ENCODE measurements around the gene POGLUT3. TPM values are rescaled to one million over a fixed set of nuclear protein-coding genes. Genes with fewer than 3 reads are reported as not detected.
A peak's percentile ranks its signal among the peaks of the same experiment; 100 is the strongest.

POGLUT3 gene
- total RNA-seq, 1 donor, result 5.6 TPM

DNA sequence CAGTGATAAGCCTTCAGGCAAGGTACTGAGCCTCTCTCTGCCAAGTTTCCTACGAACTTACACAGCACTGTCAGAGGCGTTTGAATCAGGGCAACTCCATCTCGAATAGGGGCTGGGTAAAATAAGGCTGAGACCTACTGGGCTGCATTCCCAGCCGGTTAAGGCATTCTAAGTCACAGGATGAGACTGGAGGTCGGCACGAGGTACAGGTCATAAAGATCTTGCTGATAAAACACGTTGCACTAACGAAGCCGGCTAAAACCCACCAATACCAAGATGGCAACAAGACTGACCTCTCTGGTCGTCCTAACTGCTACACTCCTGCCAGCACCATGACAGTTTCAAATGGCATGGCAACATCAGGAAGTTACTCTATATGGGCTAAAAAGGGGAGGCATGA is 20.4 kb upstream of the POGLUT3 start:
- Histone ChIP-seq H3K4me1 (ENCODE audit: insufficient read depth, low read length) (no peaks in the 10 kb centered on the region), H3K9me3 (ENCODE audit: low read depth, low read length) (no peaks in the 10 kb centered on the region), H3K27me3 (ENCODE audit: insufficient read depth, low read length) (no peaks in the 10 kb centered on the region), H3K4me3 (ENCODE audit: low read length) (no peak overlapping the region)

DNA sequence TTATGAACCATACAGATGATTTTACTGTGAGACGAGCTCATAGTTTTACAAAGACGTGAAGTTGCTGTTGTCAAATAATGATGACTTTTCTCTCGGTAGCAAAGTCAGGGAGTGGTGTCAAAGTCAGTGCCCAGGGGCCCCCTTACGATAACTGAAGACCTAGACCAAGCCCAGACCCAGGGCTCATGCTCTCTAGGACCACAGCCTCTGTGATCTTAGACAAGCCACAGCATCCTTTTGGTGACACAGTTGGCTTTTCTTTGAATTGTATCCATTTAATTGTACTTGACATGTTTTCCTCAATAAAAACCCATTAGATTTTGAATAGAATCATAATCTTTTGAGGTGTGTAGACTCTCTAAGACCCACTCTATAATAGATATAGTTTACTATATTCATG is 17.9 kb upstream of the POGLUT3 start:
- Histone ChIP-seq H3K4me1 (ENCODE audit: insufficient read depth, low read length) (no peaks in the 10 kb centered on the region), H3K9me3 (ENCODE audit: low read depth, low read length) (no peaks in the 10 kb centered on the region), H3K27me3 (ENCODE audit: insufficient read depth, low read length) (no peaks in the 10 kb centered on the region), H3K4me3 (ENCODE audit: low read length) (no peak overlapping the region)

DNA sequence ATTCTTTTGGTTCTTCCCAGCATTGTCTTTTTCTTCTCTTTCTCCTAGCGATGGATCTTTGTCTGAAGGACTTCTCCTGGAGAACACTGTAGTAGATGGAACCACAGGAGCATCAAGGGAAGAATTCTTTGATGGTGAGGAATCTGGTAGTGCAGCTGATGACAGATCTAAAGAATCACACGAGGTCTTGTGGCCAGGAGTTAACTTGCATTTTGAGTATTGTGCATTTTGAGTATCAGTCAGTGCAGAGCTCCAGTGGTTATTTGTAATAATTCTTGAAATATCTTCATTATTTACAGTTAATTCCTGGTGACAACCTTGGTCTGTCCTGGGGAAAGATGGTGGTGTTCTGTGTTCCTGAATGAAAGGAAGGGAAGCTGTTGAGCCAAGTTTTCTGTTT is 14.5 kb upstream of the POGLUT3 start:
- H3K27me3 ChIP-seq (ENCODE audit: insufficient read depth, low read length), result no peaks in the 10 kb centered on the region
- H3K4me1 ChIP-seq (ENCODE audit: insufficient read depth, low read length), result no peaks in the 10 kb centered on the region
- no peak overlapping the region for H3K4me3 ChIP-seq (ENCODE audit: low read length)
- H3K9me3 ChIP-seq (ENCODE audit: low read depth, low read length), result no peaks in the 10 kb centered on the region

DNA sequence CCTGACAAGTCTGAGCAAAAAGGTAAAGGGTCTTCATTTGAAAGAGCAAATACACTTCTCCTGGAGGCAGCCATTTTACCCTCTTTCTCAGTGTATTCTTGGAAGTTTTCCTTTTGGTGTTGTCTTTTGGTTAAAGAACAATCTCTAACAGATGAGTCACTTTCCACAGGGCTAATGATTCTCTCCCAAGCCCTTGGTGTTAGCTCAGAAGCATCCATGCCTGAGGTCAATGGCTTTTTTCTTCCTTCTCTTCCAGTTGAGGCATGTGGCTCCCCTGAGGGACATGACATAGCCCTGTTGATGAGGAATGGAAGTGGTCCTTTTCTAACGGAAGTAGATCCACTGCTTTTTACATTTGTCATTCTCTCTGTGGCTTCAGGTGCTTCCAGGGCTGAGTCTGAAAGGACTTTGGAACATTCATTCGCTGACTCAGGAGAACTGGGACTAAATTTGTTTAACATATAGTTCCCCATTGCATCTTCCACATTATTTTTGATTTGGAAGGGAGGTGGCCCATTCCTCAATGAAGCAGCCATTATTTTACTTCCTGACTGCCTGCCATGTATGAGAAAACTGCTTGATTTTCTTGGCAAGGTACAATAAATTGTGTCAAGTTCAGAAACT is 13.8 kb upstream of the POGLUT3 start:
- H3K27me3 ChIP-seq (ENCODE audit: insufficient read depth, low read length), result no peaks in the 10 kb centered on the region
- H3K4me3 ChIP-seq (ENCODE audit: low read length), result no peak overlapping the region
- no peaks in the 10 kb centered on the region for H3K4me1 ChIP-seq (ENCODE audit: insufficient read depth, low read length)
- no peaks in the 10 kb centered on the region for H3K9me3 ChIP-seq (ENCODE audit: low read depth, low read length)

DNA sequence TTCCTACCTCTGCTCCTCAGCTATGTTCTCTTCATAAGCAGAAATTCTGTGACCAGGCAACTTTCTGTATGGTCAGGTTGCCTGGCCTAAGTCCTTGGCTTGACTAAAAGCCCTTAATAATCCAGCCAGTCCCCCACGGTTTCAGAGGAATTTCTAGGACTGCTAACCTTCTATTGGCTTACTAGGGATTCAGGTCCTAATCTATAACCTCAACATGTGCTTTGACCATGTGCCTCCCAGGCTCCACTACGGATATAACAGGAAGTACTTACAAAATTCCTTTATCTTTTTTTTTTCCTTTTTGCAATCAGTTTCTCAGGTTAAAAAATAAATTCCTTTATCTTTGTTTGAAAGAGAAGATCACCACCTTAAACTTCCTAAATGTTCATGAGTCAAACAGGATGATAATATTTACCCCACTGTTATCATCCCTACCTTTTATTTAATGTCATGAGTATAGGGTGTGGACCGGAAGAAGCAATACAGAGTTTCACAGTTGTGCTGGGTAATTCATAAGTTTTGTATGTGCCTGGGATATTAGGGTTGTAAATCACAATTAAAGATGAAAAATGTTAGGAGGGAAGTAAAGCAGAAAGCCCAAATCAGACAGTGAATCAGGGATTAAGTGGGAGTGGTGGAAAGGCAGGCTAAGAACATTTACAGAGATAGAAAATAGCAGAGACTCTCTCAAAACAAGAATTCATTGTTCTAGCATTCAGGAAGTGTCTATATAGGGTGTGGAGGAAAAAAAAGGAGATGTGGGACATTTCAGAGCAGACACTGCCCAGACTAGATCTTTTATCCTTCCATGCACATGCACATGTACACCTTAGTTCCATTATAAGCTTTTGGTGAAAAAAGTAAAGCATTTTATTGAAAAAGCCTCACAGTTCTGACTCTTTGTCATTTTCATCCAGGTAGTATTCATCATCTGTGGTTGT is 10.7 kb upstream of the POGLUT3 start:
- Histone ChIP-seq H3K4me3 (ENCODE audit: low read length) (no peak overlapping the region), H3K27me3 (ENCODE audit: insufficient read depth, low read length) (no peaks in the 10 kb centered on the region), H3K9me3 (ENCODE audit: low read depth, low read length) (no peaks in the 10 kb centered on the region), H3K4me1 (ENCODE audit: insufficient read depth, low read length) (no peaks in the 10 kb centered on the region)

DNA sequence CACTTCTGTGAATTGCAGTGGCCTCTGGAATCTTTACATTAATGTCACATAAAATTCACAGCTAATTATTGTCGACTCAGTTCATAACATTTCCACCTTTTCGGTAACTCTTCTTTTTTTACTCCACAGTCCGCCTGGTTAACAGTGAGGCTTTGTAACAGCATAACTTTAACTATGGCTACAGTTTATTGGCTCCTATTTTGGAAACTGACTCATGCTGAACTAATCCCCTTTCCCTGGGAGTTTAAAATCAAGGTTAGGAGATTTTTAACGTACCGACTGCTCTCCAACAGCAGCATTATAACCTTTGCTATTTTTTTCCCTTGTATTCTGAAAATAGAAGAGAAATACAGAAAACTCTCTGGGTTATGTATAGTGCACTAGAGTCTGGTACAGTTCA is 3.2 kb upstream of the POGLUT3 start:
- Histone ChIP-seq H3K4me1 (ENCODE audit: insufficient read depth, low read length) (peaks cover 16% of the 10 kb centered on the region), H3K9me3 (ENCODE audit: low read depth, low read length) (no peaks in the 10 kb centered on the region), H3K4me3 (ENCODE audit: low read length) (no peak overlapping the region), H3K27me3 (ENCODE audit: insufficient read depth, low read length) (no peaks in the 10 kb centered on the region)

DNA sequence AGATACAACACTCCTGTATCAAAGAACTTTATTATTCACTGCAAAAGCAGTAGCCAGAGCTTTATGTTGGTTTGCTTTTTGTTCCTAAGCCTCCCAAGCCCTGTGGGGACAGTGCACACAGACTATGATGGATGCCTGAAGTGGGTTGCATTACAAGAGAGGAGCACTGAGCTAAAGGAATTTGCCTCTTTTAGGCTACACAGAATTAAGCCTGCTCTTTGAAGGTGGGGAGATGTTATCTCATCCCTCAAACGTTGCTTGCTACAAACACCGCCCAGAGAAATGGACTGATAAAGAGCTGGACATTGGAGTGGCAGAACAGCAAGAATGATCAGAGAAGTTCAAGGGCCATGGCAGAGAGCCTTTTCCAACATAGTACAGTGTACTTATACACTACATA is 2.5 kb upstream of the POGLUT3 start:
- H3K4me1 ChIP-seq (ENCODE audit: insufficient read depth, low read length), result peaks cover 16% of the 10 kb centered on the region
- no peak overlapping the region for H3K4me3 ChIP-seq (ENCODE audit: low read length)
- no peaks in the 10 kb centered on the region for H3K27me3 ChIP-seq (ENCODE audit: insufficient read depth, low read length)
- no peaks in the 10 kb centered on the region for H3K9me3 ChIP-seq (ENCODE audit: low read depth, low read length)

DNA sequence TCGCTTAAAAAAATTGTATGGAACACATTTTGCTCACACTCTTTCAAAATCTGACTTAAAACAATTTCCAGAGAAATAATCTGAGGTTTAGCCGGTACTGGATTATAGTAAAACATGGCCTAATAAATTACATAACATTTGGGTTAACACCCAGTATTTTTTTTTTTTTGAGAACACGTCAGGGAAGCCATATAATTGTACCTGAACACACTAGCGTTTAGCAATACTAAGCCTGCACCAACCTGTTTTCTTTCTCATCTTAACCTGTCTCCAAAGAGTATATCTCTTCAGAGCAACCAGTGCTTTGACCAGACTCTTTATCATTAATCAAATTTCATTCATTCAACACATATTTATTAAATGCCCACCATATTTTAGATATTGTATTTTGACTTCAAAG is 2.0 kb upstream of the POGLUT3 start:
- Histone ChIP-seq H3K27me3 (ENCODE audit: insufficient read depth, low read length) (no peaks in the 10 kb centered on the region), H3K4me3 (ENCODE audit: low read length) (no peak overlapping the region), H3K4me1 (ENCODE audit: insufficient read depth, low read length) (peaks cover 16% of the 10 kb centered on the region), H3K9me3 (ENCODE audit: low read depth, low read length) (no peaks in the 10 kb centered on the region)

DNA sequence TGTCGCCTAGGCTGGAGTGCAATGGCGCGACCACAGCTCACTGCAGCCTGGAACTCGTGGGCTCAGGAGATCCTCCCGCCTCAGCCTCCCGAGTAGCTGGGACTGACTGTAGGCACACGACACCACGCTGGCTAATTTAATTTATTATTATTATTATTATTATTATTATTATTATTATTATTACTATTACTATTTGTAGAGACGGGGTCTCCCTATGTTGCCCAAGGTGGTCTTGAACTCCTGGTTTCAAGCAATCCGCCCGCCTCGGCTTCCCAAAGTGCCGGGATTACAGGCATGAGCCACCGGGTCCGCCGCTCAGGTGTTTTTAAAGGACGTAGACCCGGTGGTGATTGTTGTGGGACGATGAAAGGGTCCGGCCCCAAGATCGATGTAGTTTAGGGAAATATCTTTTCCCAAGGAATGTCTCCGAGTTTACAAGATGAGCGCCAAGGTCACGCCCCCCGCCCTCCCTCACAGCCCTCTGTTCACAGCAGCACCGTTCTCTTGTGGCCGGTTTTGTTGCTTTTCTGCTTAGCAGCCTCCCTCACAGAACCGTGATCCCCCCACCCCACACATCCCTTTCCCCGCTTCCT is 728 bp upstream of the POGLUT3 start:
- H3K27me3 ChIP-seq (ENCODE audit: insufficient read depth, low read length), result no peaks in the 10 kb centered on the region
- peak overlapping the region; percentile 68 for H3K4me3 ChIP-seq (ENCODE audit: low read length)
- H3K9me3 ChIP-seq (ENCODE audit: low read depth, low read length), result no peaks in the 10 kb centered on the region
- peaks cover 16% of the 10 kb centered on the region for H3K4me1 ChIP-seq (ENCODE audit: insufficient read depth, low read length)

DNA sequence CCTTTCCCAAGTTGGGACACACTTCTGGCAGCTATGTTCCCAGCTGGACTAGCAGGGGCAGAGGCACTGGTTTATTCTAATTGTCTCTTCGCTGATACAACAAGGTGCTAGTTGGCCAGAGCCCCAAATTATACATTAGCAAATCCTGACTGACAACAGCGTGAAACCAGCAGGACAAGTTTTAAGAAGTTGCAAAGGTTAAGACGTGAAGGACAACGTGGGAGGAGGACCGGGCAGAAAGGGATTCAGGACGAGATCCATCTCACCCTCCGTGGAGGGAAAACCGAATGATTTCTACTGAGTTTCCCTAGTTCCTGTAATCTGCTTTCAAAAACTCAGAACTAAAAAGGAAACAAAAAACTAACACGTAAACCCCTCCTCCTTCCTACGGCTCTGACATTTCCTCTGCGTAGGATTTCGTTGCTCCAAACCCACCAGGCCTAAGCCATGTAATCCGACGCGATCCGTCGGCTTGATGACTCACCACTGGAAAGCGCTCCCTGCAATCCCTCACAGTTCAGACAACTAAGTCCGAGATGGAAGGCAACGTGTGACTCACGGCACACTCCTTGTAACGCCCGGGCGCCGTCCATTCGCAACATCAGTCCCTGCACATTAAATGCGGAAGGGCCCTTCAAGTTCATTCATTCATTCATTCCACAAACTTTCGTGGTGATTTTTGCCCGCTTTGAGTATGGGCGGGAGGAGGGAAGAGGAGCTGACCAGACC is 703 bp downstream of the POGLUT3 start:
- peak overlapping the region; percentile 68 for H3K4me3 ChIP-seq (ENCODE audit: low read length)
- H3K4me1 ChIP-seq (ENCODE audit: insufficient read depth, low read length), result peaks cover 16% of the 10 kb centered on the region
- no peaks in the 10 kb centered on the region for H3K9me3 ChIP-seq (ENCODE audit: low read depth, low read length)
- H3K27me3 ChIP-seq (ENCODE audit: insufficient read depth, low read length), result no peaks in the 10 kb centered on the region

DNA sequence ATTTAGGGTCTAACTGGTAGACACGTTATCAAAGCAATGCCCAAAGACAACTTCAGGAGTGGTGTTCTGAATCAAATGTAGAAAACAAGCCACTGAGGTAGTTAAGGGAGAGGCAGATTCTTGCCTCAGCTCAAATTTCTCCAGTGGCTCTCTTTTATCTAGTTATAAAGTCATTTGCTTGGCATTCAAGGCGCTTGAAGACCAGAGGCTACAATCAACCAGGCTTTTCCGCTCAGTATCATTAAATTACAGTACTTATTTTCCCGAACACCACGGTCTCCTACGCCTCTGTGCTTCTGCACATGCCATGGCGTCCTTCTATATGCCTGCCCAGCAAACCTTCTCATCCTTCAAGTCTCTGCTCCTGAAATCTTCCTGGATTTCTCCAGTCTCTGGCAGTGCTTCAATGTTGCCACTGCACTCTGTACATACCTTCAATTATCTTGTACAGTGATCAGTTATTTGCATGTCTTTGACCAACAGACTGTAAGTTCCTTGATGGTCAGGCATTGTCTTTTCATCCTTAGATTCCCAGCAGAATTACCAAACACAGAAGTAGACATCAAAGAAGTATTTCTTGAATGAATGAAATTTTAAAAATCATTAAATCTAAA is 1.4 kb downstream of the POGLUT3 start:
- Histone ChIP-seq H3K4me3 (ENCODE audit: low read length) (no peak overlapping the region), H3K9me3 (ENCODE audit: low read depth, low read length) (no peaks in the 10 kb centered on the region), H3K4me1 (ENCODE audit: insufficient read depth, low read length) (peaks cover 16% of the 10 kb centered on the region), H3K27me3 (ENCODE audit: insufficient read depth, low read length) (no peaks in the 10 kb centered on the region)

DNA sequence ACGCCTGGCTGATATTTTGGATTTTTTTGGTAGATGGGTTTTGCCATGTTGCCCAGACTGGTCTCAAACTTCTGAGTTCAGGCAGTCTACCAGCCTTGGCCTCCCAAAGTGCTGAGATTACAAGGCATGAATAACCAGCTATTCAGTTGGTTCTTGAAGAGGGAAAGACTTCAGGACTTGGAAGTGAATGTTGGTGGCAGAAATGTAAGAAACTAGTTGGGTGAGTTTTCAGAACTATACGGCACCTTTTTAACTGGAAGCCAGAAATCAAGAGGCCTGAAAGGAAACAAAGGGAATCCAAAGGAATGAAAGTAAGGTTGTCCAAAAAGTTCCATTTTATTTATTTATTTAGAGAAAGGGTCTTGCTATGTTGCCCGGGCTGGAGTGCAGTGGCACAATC is 2.9 kb downstream of the POGLUT3 start:
- Histone ChIP-seq H3K9me3 (ENCODE audit: low read depth, low read length) (no peaks in the 10 kb centered on the region), H3K4me1 (ENCODE audit: insufficient read depth, low read length) (peaks cover 16% of the 10 kb centered on the region), H3K4me3 (ENCODE audit: low read length) (no peak overlapping the region), H3K27me3 (ENCODE audit: insufficient read depth, low read length) (no peaks in the 10 kb centered on the region)

DNA sequence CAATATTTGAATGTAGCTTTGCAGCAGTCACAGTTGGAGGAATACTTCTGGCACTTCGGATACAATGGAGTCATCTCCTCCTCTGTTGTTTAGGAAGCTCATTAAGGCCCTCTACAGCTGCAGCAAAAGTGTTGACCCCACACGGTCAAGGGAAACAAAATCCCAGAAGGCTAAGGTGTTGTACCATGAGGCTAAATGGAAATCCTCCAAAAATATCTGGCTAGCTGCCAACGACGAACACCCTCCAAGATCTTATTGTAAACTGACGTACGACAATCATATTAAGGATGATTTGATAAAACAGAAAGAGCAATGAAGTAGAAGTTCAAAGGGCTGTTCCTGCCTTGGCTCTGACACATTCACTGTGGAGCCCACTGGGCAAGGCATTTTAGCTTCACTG is 4.0 kb downstream of the POGLUT3 start:
- Histone ChIP-seq H3K4me1 (ENCODE audit: insufficient read depth, low read length) (peaks cover 16% of the 10 kb centered on the region), H3K9me3 (ENCODE audit: low read depth, low read length) (no peaks in the 10 kb centered on the region), H3K4me3 (ENCODE audit: low read length) (no peak overlapping the region), H3K27me3 (ENCODE audit: insufficient read depth, low read length) (no peaks in the 10 kb centered on the region)

DNA sequence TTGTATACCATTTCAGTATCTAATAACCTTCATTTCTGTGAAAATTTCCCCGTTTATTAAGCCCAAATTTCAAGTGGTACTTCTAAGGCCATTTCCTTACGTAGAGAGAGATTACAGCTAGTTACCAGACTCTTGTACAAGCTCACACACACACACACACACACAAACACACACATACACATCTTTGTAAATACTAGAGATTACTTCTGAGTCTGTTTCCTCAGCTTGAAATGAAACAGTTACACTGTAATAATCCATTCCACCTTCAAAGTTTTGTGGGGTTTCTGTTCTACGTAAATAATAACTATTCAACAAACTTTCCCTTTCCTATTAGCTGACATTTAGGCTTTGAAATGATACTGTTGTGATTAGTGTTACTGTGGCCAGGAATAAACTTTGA is 6.2 kb downstream of the POGLUT3 start:
- Histone ChIP-seq H3K4me3 (ENCODE audit: low read length) (no peak overlapping the region), H3K9me3 (ENCODE audit: low read depth, low read length) (no peaks in the 10 kb centered on the region), H3K4me1 (ENCODE audit: insufficient read depth, low read length) (peaks cover 5% of the 10 kb centered on the region)

DNA sequence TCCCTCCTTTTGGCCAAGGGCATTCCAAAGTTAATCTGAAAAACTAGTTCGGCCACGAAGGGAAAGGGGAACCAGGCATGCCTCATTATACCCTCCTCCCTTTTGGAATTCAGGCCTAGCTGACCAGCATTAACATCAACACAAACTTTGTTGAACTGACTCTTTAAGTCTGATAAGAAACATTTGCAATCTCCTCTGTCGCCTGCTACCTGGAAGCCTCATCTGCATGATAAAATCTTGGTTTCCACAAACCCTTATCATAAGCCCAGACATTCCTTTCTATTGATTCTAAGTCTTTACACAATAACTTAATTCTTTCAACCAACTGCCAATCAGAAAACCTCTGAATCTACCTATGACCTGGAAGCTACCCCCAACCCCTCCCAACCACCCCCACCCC is 11.4 kb downstream of the POGLUT3 start:
- Histone ChIP-seq H3K4me1 (ENCODE audit: insufficient read depth, low read length) (no peaks in the 10 kb centered on the region), H3K9me3 (ENCODE audit: low read depth, low read length) (no peaks in the 10 kb centered on the region), H3K27me3 (ENCODE audit: insufficient read depth, low read length) (no peaks in the 10 kb centered on the region), H3K4me3 (ENCODE audit: low read length) (no peak overlapping the region)

More for the DNA sequence above, 6.2 kb downstream of the POGLUT3 start:
- H3K27me3 ChIP-seq (ENCODE audit: insufficient read depth, low read length), result no peaks in the 10 kb centered on the region
